ENCODE results near the gene LYPD3. TPM values are rescaled to one million over a fixed set of nuclear protein-coding genes. Genes with fewer than 3 reads are reported as not detected.

LYPD3 gene
- total and polyA plus RNA-seq, 10 of the 15 experiments (the other 5 are each of a cell fraction or from before 2014, with no cell fraction given) = 0.03 to 0.28 (median 0.12) TPM; not detected in 6

DNA sequence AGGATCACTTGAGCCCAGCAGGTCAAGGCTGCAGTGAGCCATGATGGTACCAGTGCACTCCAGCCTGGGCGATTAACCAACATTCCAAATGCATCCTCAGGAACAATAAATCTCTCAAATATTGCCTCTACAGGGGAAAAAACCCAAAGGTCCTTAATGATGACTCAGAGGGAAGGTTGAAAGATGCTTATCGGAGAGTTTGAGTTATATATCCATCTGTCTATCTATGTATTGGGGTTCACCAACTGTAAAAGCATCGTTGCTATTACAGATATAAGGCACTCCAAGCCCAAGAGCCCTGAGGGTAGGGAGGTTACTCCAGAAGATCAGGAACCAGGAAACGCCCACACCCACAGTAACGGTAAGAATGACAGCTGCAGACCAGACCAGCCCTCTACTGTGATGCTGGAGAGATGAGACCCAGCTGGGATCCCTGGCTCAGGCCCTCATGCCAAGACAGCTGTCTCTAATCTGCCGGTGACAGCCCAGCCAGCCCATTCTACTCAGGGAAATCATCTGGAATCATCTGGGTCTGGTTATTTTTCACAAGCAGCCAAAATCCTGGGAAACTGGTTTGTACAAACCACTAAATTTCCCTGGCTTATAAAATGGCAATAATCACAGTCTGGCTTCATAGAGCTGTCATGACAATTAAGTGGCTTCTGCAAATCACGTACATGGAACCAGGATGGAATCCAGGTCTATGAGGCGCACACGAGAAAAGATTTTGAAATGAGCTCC, 26.9 kb downstream of the LYPD3 start:
- H3K9ac ChIP-seq (ENCODE audit: control insufficient read depth, insufficient read depth, low read length) = no peak overlapping the region
- FAIRE-seq = no peak
- POLR2A ChIA-PET = interaction anchor here (0.8 kb wide), 1 partner anchor 146 kb away, joined by 3 read pairs; no protein-coding TSS in a partner anchor

GRCh38 chr19:43437712-43438111, 27.7 kb downstream of the LYPD3 start:
- ATAC-seq (no peak), DNase-seq (ENCODE audit: low read depth, low spot score) (no peak), FAIRE-seq (no peak)
- H4K20me1 ChIP-seq (ENCODE audit: control insufficient read depth, insufficient read depth) = no peaks in the 10 kb centered on the region
- ChIA-PET CTCF (interaction anchor here (2.6 to 3.9 kb wide), 2 partner anchors 10 to 82 kb away, joined by 9 to 20 read pairs; no protein-coding TSS in a partner anchor), SMC1A (ENCODE audit: uncharacterized antibody, unreplicated experiment) (no interaction called here), RAD21 (ENCODE audit: unreplicated experiment) (interaction anchor here (2.3 kb wide), 1 partner anchor 82 kb away, joined by 11 read pairs; no protein-coding TSS in a partner anchor), POLR2A (no interaction called here)
- no peaks in the 10 kb centered on the region for H3K27me3 ChIP-seq (replicated peaks in 1 of 2; ENCODE audit: control insufficient read depth in 2 of 2, insufficient read depth in 2 of 2, low read length in 1 of 2)
- TF ChIP-seq CBX5 (IDR thresholded peaks at IDR 0.05; ENCODE audit: low read depth) (no peak), EZH2 (IDR thresholded peaks at IDR 0.05; ENCODE audit: borderline replicate concordance, control insufficient read depth, low read depth, low read length) (no peak), POLR2AphosphoS5 (IDR thresholded peaks at IDR 0.05; ENCODE audit: low read length) (no peak), YY1 (IDR thresholded peaks at IDR 0.05; ENCODE audit: low read depth, low read length) (no peak), CHD4 (IDR thresholded peaks at IDR 0.05) (no peak), TCF12 (IDR thresholded peaks at IDR 0.05; ENCODE audit: low read depth, low read length) (no peak)
- TF ChIP-seq, protein P1, sequence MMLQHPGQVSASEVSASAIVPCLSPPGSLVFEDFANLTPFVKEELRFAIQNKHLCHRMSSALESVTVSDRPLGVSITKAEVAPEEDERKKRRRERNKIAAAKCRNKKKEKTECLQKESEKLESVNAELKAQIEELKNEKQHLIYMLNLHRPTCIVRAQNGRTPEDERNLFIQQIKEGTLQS (IDR thresholded peaks at IDR 0.05; ENCODE audit: borderline replicate concordance, extremely low read depth, low read depth, low read length) = no peak
- no peaks in the 10 kb centered on the region for H3K36me3 ChIP-seq (ENCODE audit: control insufficient read depth in 2 of 2, insufficient read depth in 2 of 2, low read length in 1 of 2)
- H3K9me3 ChIP-seq (replicated peaks; ENCODE audit: control insufficient read depth, insufficient read depth, low read length) = no peaks in the 10 kb centered on the region; the same call in 2 of the 3 replicates
- no peaks in the 10 kb centered on the region for H3K4me1 ChIP-seq (ENCODE audit: control insufficient read depth, insufficient read depth, low read length)
- 92% methylated on average over 6 of the region's 6 CpGs for WGBS (ENCODE audit: insufficient coverage, insufficient replicate concordance, low lambda C conversion rate, missing lambda C conversion rate)
- in situ Hi-C loops (cut with MboI) = no loop called here
- BruUV-seq (replicated peaks) = no TSS peak
- H3K27ac ChIP-seq (ENCODE audit: control insufficient read depth, insufficient read depth) = no peak overlapping the region
- no peak overlapping the region for H3K4me3 ChIP-seq
- no peak overlapping the region for H3K4me2 ChIP-seq (ENCODE audit: control insufficient read depth, insufficient read depth)
- intact Hi-C loops (cut with micrococcal nuclease; ENCODE audit: unreplicated experiment) = no loop called here
- H2AFZ ChIP-seq (ENCODE audit: control insufficient read depth, low read depth, low read length) = no peak overlapping the region
- no peak overlapping the region for H3K9ac ChIP-seq (ENCODE audit: control insufficient read depth, insufficient read depth, low read length)
- no peaks in the 10 kb centered on the region for H3K79me2 ChIP-seq (ENCODE audit: control insufficient read depth, insufficient read depth, low read length)

More for the DNA sequence above, 26.9 kb downstream of the LYPD3 start:
- RAD21 ChIA-PET (ENCODE audit: unreplicated experiment) = interaction anchor here (1.0 to 2.3 kb wide), 2 partner anchors 9 to 81 kb away, joined by 3 to 11 read pairs; no protein-coding TSS in a partner anchor
- 51% methylated on average over 9 of the region's 9 CpGs for WGBS (ENCODE audit: insufficient coverage, insufficient replicate concordance, low lambda C conversion rate, missing lambda C conversion rate)
- Histone ChIP-seq H3K27me3 (replicated peaks in 1 of 2; ENCODE audit: control insufficient read depth in 2 of 2, insufficient read depth in 2 of 2, low read length in 1 of 2) (peaks cover 0 to under 1% of the 10 kb centered on the region in 2 experiments; a peak in 1 of 4 replicates), H3K4me2 (ENCODE audit: control insufficient read depth, insufficient read depth) (no peak overlapping the region), H3K9me3 (replicated peaks; ENCODE audit: control insufficient read depth, insufficient read depth, low read length) (no peaks in the 10 kb centered on the region; the same call in 2 of the 3 replicates), H4K20me1 (ENCODE audit: control insufficient read depth, insufficient read depth) (no peaks in the 10 kb centered on the region), H3K4me3 (no peak overlapping the region), H3K36me3 (ENCODE audit: control insufficient read depth in 2 of 2, insufficient read depth in 2 of 2, low read length in 1 of 2) (no peaks in the 10 kb centered on the region), H3K79me2 (ENCODE audit: control insufficient read depth, insufficient read depth, low read length) (no peaks in the 10 kb centered on the region), H3K27ac (ENCODE audit: control insufficient read depth, insufficient read depth) (no peak overlapping the region), H2AFZ (ENCODE audit: control insufficient read depth, low read depth, low read length) (no peak overlapping the region), H3K4me1 (ENCODE audit: control insufficient read depth, insufficient read depth, low read length) (no peaks in the 10 kb centered on the region)
- no TSS peak for BruUV-seq (replicated peaks)
- in situ Hi-C loops (cut with MboI) = no loop called here
- ATAC-seq (no peak), DNase-seq (ENCODE audit: low read depth, low spot score) (no peak)
- SMC1A ChIA-PET (ENCODE audit: uncharacterized antibody, unreplicated experiment) = interaction anchor here (1.5 to 1.9 kb wide), 3 partner anchors 9 to 81 kb away, joined by 5 to 8 read pairs (median 5); no protein-coding TSS in a partner anchor
- CTCF ChIA-PET = interaction anchor here (2.8 to 3.9 kb wide), 2 partner anchors 9 to 81 kb away, joined by 18 to 20 read pairs; no protein-coding TSS in a partner anchor
- intact Hi-C loops (cut with micrococcal nuclease; ENCODE audit: unreplicated experiment) = no loop called here
- TF ChIP-seq SREBF2 (IDR thresholded peaks at IDR 0.05; ENCODE audit: low read length) (no peak), HCFC1 (IDR thresholded peaks at IDR 0.05; ENCODE audit: low read length) (no peak), NFXL1 (IDR thresholded peaks at IDR 0.05; ENCODE audit: borderline replicate concordance) (no peak), MEF2A (IDR thresholded peaks at IDR 0.05; ENCODE audit: insufficient read depth, low read depth, low read length) (no peak), JUND (IDR thresholded peaks at IDR 0.05; ENCODE audit: low read depth, low read length) (no peak), JUNB (IDR thresholded peaks at IDR 0.05) (no peak), NR2F1 (conservative IDR thresholded peaks at IDR 0.05) (no peak)
- TF ChIP-seq, protein P2, sequence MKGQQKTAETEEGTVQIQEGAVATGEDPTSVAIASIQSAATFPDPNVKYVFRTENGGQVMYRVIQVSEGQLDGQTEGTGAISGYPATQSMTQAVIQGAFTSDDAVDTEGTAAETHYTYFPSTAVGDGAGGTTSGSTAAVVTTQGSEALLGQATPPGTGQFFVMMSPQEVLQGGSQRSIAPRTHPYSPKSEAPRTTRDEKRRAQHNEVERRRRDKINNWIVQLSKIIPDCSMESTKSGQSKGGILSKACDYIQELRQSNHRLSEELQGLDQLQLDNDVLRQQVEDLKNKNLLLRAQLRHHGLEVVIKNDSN (IDR thresholded peaks at IDR 0.05; ENCODE audit: borderline replicate concordance, extremely low read length, insufficient read depth, low read depth, low read length) = no peak

All from GM12878 (cell line).